ENCODE results near the gene CTNNA1.
"Not testable (repeated sequence)": the region's sequence is repeated elsewhere in the genome, so short reads cannot be mapped to it uniquely, and the experiment has no call there.

CTNNA1 gene

GRCh38 chr5:138920181-138920580, 167.0 kb downstream of the CTNNA1 start:
- H3K36me3 Mint-ChIP-seq = no peaks in the 10 kb centered on the region
- no peaks in the 10 kb centered on the region for H3K9me3 Mint-ChIP-seq (ENCODE audit: low read depth)
- H3K4me1 Mint-ChIP-seq (ENCODE audit: low read depth) = no peaks in the 10 kb centered on the region
- peaks cover 4% of the 10 kb centered on the region for H3K27me3 Mint-ChIP-seq
- H3K4me3 Mint-ChIP-seq = no peak overlapping the region
- no peak overlapping the region for H3K27ac Mint-ChIP-seq

DNA sequence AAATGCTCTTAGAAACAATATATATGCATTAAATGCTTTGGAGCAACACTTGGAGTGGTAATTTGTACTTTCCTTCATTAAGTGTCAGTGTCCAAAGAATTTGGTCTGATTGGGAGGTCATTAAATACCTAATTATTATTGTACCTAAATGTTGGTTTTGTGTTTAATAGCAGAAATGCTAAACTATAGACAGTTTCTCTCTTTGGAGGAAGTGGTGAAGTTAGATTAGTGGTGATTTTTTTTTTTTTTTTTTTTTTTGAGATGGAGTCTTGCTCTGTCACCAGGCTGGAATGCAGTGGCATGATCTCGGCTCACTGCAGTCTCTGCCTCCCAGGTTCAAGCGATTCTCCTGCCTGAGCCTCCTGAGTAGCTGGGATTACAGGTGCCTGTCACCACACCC, 168.1 kb downstream of the CTNNA1 start:
- H3K4me3 Mint-ChIP-seq; H3K9me3 Mint-ChIP-seq (ENCODE audit: low read depth); H3K4me1 Mint-ChIP-seq (ENCODE audit: low read depth); H3K36me3 Mint-ChIP-seq; H3K27ac Mint-ChIP-seq; H3K27me3 Mint-ChIP-seq: not testable (repeated sequence)

DNA sequence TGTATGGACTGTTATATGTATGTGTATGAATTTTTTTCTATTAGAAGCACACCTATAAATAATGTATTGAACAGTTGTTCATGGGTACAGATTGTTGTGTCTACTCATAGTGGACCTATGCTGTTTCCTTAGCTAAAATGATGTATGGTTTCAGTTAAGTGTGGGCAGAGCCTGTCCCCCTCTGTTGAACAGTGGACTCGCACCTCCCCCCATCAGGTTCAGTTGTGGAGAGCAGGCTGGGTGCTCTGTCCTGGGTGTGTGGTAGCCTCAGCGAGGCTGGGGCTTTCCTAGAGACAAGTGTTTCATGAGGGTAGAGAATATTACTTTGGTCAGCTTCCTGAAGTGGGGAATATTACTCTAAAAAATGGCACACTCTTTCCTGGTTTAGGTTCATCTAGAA, 169.3 kb downstream of the CTNNA1 start:
- H3K4me1 Mint-ChIP-seq (ENCODE audit: low read depth) = no peaks in the 10 kb centered on the region
- no peaks in the 10 kb centered on the region for H3K9me3 Mint-ChIP-seq (ENCODE audit: low read depth)
- no peaks in the 10 kb centered on the region for H3K36me3 Mint-ChIP-seq
- no peak overlapping the region for H3K4me3 Mint-ChIP-seq
- peaks cover 4% of the 10 kb centered on the region for H3K27me3 Mint-ChIP-seq
- H3K27ac Mint-ChIP-seq = no peak overlapping the region

DNA sequence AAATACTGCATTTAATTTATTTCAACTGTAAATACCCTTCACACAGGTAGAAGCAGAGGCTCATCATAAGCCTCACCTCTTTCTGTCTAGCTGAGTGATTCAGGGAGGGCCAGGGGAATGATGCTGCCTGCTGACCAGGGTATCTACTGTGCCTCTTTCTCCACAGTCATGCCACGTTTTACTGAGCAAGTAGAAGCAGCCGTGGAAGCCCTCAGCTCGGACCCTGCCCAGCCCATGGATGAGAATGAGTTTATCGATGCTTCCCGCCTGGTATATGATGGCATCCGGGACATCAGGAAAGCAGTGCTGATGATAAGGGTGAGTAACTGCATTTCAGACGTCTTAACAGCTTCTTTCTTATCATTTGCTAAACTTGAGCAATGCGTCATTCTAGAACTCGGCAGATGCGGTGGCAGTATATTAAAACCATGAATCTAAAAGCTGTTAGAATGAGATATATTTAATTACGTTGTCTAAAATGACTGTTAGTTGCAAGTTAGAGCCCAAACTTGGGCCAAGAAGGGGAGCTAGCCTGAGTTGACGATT, 171.9 kb downstream of the CTNNA1 start:
- Mint-ChIP-seq H3K27me3 (peaks cover 4% of the 10 kb centered on the region), H3K27ac (no peak overlapping the region), H3K4me3 (no peak overlapping the region), H3K9me3 (ENCODE audit: low read depth) (no peaks in the 10 kb centered on the region), H3K4me1 (ENCODE audit: low read depth) (no peaks in the 10 kb centered on the region), H3K36me3 (no peaks in the 10 kb centered on the region)

DNA sequence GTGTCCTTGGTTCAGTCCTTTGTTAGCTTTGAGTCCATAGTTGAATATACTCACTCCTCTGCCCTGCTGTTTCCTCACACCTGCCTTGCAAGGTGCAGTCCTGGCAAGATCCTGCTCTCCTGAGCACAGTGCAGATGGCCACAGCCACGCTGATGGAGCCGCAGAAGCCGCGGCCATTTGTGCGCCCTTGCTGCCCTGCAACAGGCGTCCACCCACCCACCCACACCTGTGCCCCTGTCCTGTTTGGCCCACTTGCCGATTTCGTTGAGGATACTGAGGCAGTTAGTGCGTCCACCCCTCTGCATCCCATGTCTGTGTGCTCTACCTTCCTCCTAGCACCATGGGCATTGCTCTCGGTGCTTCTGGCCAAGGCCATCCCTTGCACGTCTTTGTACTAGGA, 173.0 kb downstream of the CTNNA1 start:
- Mint-ChIP-seq H3K4me1 (ENCODE audit: low read depth) (no peaks in the 10 kb centered on the region), H3K27me3 (peaks cover 4% of the 10 kb centered on the region), H3K4me3 (no peak overlapping the region), H3K9me3 (ENCODE audit: low read depth) (no peaks in the 10 kb centered on the region), H3K36me3 (no peaks in the 10 kb centered on the region), H3K27ac (no peak overlapping the region)

GRCh38 chr5:138926688-138927448, 173.6 kb downstream of the CTNNA1 start:
- no peaks in the 10 kb centered on the region for H3K36me3 Mint-ChIP-seq

GRCh38 chr5:138927544-138927943, 174.3 kb downstream of the CTNNA1 start:
- no peak overlapping the region for H3K4me3 Mint-ChIP-seq
- no peaks in the 10 kb centered on the region for H3K4me1 Mint-ChIP-seq (ENCODE audit: low read depth)
- H3K9me3 Mint-ChIP-seq (ENCODE audit: low read depth) = no peaks in the 10 kb centered on the region
- H3K27ac Mint-ChIP-seq = no peak overlapping the region
- no peaks in the 10 kb centered on the region for H3K36me3 Mint-ChIP-seq
- peaks cover 2% of the 10 kb centered on the region for H3K27me3 Mint-ChIP-seq

More at GRCh38 chr5:138926688-138927448, 173.6 kb downstream of the CTNNA1 start:
- no peak overlapping the region for H3K4me3 Mint-ChIP-seq
- H3K4me1 Mint-ChIP-seq (ENCODE audit: low read depth) = no peaks in the 10 kb centered on the region
- H3K27me3 Mint-ChIP-seq = peaks cover 4% of the 10 kb centered on the region
- H3K9me3 Mint-ChIP-seq (ENCODE audit: low read depth) = no peaks in the 10 kb centered on the region
- no peak overlapping the region for H3K27ac Mint-ChIP-seq

DNA sequence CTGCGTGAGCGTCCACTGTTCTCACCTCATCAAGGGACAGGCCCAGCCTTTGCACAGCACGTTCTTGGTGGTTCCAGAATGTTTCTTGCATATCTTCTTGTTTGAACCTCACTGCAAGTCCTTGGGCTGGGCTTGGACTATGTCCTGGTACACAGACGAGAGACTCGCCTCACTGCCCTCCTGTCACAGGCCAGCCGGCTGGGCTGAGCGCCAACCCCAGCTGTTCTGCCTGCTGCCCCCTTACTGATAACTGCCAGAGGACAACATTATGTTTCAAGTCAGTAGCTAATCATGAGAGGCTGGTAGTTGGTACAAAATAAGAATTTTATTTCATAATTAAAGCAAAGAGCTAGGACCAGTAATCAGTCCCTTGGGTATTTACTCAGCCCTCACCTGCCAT, 174.8 kb downstream of the CTNNA1 start:
- Mint-ChIP-seq H3K27ac (no peak overlapping the region), H3K4me3 (no peak overlapping the region), H3K4me1 (ENCODE audit: low read depth) (no peaks in the 10 kb centered on the region), H3K9me3 (ENCODE audit: low read depth) (no peaks in the 10 kb centered on the region), H3K36me3 (no peaks in the 10 kb centered on the region), H3K27me3 (peaks cover 2% of the 10 kb centered on the region)

GRCh38 chr5:138929571-138929955, 176.3 kb downstream of the CTNNA1 start:
- no peak overlapping the region for H3K4me3 Mint-ChIP-seq
- no peaks in the 10 kb centered on the region for H3K36me3 Mint-ChIP-seq
- no peaks in the 10 kb centered on the region for H3K4me1 Mint-ChIP-seq (ENCODE audit: low read depth)
- no peak overlapping the region for H3K27ac Mint-ChIP-seq
- no peaks in the 10 kb centered on the region for H3K27me3 Mint-ChIP-seq
- H3K9me3 Mint-ChIP-seq (ENCODE audit: low read depth) = no peaks in the 10 kb centered on the region

- Mint-ChIP-seq H3K9me3 (ENCODE audit: low read depth) (no peaks in the 10 kb centered on the region), H3K27ac (no peak overlapping the region), H3K27me3 (no peaks in the 10 kb centered on the region), H3K4me3 (no peak overlapping the region), H3K4me1 (ENCODE audit: low read depth) (no peaks in the 10 kb centered on the region), H3K36me3 (no peaks in the 10 kb centered on the region)
Measured at GRCh38 chr5:138930371-138931097, 177.3 kb downstream of the CTNNA1 start.

- Mint-ChIP-seq H3K27ac (no peak overlapping the region), H3K4me1 (ENCODE audit: low read depth) (no peaks in the 10 kb centered on the region), H3K27me3 (no peaks in the 10 kb centered on the region), H3K9me3 (ENCODE audit: low read depth) (no peaks in the 10 kb centered on the region), H3K4me3 (no peak overlapping the region), H3K36me3 (no peaks in the 10 kb centered on the region)
Measured at GRCh38 chr5:138932171-138932810, 179.1 kb downstream of the CTNNA1 start.

DNA sequence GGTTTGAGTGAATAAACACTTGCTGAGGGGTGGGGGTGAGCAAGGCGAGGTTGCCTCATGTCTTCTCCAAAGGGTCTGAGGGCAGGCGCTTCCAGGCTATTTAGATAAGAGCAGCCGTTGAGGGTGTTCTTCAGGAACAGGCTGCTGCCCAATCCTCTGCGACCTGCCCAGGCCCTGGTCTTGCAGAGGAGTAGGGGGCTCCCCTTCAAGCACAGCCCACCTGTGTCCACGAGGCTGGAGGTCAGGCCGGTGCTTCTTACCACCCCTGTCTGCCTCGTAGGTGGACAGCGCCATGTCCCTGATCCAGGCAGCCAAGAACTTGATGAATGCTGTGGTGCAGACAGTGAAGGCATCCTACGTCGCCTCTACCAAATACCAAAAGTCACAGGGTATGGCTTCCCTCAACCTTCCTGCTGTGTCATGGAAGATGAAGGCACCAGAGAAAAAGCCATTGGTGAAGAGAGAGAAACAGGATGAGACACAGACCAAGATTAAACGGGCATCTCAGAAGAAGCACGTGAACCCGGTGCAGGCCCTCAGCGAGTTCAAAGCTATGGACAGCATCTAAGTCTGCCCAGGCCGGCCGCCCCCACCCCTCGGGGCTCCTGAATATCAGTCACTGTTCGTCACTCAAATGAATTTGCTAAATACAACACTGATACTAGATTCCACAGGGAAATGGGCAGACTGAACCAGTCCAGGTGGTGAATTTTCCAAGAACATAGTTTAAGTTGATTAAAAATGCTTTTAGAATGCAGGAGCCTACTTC, 180.5 kb downstream of the CTNNA1 start:
- Mint-ChIP-seq H3K4me3 (no peak overlapping the region), H3K36me3 (no peaks in the 10 kb centered on the region), H3K27me3 (no peaks in the 10 kb centered on the region), H3K27ac (no peak overlapping the region), H3K4me1 (ENCODE audit: low read depth) (no peaks in the 10 kb centered on the region), H3K9me3 (ENCODE audit: low read depth) (no peaks in the 10 kb centered on the region)

DNA sequence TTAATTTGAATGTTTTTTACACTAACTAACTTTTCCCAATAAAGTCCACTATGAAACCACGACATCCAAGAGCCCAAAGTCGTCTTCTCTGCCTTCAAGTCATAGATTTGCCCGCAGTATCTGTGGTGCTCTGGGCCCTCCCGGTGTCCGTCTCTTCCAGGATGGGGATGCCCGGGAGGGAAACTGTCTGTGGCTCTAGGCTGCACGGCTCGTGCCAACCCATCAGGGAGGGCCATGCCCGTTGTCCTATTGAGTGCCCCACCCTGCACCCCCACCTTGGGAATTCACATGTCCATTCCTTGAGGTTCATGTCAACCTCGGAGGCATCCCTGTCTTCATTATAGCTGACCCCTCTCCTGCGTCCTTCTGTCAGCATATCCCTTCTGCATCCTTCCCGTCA, 181.7 kb downstream of the CTNNA1 start:
- Mint-ChIP-seq H3K9me3 (ENCODE audit: low read depth) (no peaks in the 10 kb centered on the region), H3K27me3 (no peaks in the 10 kb centered on the region), H3K4me1 (ENCODE audit: low read depth) (no peaks in the 10 kb centered on the region), H3K36me3 (no peaks in the 10 kb centered on the region), H3K27ac (no peak overlapping the region), H3K4me3 (no peak overlapping the region)

GRCh38 chr5:138935466-138935865, 182.2 kb downstream of the CTNNA1 start:
- Mint-ChIP-seq H3K36me3 (no peaks in the 10 kb centered on the region), H3K4me3 (no peak overlapping the region), H3K27me3 (no peaks in the 10 kb centered on the region), H3K27ac (no peak overlapping the region), H3K9me3 (ENCODE audit: low read depth) (no peaks in the 10 kb centered on the region), H3K4me1 (ENCODE audit: low read depth) (no peaks in the 10 kb centered on the region)
